PFSK-1 (cell line): ENCODE measurements around the gene GARIN1A.

Experiments
- FOXP2 ChIP-seq: optimal IDR thresholded peaks from 2 replicates; pipeline ENCODE3; 2011; ENCODE audit warnings: borderline replicate concordance, control low read depth, inconsistent platforms; ENCODE audit not compliant: insufficient read depth; ENCODE audit errors: extremely low read length, extremely low read depth
- POLR2AphosphoS5 ChIP-seq: IDR thresholded peaks from 2 replicates; pipeline ENCODE4 v1.6.1; 2012; ENCODE audit warnings: low read depth, mild to moderate bottlenecking, control low read depth, low read length, moderate library complexity
- SIN3A ChIP-seq: IDR thresholded peaks from 2 replicates; pipeline ENCODE4 v1.6.1; 2012; ENCODE audit warnings: mild to moderate bottlenecking, low read length, moderate library complexity, borderline replicate concordance; ENCODE audit not compliant: insufficient read depth
- TAF1 ChIP-seq: IDR thresholded peaks from 2 replicates; pipeline ENCODE4 v1.6.1; 2012; ENCODE audit warnings: low read length, control low read depth, borderline replicate concordance; ENCODE audit not compliant: insufficient read depth
- TF ChIP-seq, protein P1 (sequence below), 2 experiments: IDR thresholded peaks; 2 replicates each; pipeline versions ENCODE4 v1.6.1 to v1.8.0; 2011 to 2012; ENCODE audit warnings: low read depth in 2 of 2, low read length in 2 of 2, control low read depth in 1 of 2, inconsistent platforms in 1 of 2, mild to moderate bottlenecking in 1 of 2, moderate library complexity in 1 of 2; ENCODE audit not compliant: insufficient read depth in 1 of 2

The GARIN1A gene

DNA sequence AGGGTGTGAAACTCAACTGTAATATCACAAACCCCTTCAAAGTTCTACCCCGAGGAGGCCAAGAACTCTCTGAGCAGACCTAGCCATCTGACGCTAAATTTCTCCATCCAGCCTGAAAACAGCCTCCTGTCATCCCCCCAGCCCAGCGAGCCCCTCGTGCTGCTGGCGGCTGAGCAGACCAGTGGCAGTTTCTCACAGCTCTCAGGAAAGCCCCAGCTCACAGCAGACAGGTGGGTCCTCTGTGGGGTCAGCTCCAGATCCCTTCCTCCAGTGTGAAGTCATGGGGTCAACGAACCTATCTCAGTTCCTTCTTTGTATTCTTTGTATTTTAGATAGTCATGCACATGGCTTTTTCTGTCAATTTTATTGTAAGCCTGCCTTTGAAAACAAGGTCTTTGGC lies 7.8 kb downstream of the GARIN1A start:
- TF ChIP-seq FOXP2, result no peak
- no peak for TF ChIP-seq POLR2AphosphoS5
- TF ChIP-seq, protein P1, sequence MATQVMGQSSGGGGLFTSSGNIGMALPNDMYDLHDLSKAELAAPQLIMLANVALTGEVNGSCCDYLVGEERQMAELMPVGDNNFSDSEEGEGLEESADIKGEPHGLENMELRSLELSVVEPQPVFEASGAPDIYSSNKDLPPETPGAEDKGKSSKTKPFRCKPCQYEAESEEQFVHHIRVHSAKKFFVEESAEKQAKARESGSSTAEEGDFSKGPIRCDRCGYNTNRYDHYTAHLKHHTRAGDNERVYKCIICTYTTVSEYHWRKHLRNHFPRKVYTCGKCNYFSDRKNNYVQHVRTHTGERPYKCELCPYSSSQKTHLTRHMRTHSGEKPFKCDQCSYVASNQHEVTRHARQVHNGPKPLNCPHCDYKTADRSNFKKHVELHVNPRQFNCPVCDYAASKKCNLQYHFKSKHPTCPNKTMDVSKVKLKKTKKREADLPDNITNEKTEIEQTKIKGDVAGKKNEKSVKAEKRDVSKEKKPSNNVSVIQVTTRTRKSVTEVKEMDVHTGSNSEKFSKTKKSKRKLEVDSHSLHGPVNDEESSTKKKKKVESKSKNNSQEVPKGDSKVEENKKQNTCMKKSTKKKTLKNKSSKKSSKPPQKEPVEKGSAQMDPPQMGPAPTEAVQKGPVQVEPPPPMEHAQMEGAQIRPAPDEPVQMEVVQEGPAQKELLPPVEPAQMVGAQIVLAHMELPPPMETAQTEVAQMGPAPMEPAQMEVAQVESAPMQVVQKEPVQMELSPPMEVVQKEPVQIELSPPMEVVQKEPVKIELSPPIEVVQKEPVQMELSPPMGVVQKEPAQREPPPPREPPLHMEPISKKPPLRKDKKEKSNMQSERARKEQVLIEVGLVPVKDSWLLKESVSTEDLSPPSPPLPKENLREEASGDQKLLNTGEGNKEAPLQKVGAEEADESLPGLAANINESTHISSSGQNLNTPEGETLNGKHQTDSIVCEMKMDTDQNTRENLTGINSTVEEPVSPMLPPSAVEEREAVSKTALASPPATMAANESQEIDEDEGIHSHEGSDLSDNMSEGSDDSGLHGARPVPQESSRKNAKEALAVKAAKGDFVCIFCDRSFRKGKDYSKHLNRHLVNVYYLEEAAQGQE (IDR thresholded peaks at IDR 0.05; ENCODE audit: insufficient read depth in 1 of 2, low read depth in 2 of 2, low read length in 2 of 2), result no peak
- no peak for TF ChIP-seq SIN3A
- TF ChIP-seq TAF1, result no peak

DNA sequence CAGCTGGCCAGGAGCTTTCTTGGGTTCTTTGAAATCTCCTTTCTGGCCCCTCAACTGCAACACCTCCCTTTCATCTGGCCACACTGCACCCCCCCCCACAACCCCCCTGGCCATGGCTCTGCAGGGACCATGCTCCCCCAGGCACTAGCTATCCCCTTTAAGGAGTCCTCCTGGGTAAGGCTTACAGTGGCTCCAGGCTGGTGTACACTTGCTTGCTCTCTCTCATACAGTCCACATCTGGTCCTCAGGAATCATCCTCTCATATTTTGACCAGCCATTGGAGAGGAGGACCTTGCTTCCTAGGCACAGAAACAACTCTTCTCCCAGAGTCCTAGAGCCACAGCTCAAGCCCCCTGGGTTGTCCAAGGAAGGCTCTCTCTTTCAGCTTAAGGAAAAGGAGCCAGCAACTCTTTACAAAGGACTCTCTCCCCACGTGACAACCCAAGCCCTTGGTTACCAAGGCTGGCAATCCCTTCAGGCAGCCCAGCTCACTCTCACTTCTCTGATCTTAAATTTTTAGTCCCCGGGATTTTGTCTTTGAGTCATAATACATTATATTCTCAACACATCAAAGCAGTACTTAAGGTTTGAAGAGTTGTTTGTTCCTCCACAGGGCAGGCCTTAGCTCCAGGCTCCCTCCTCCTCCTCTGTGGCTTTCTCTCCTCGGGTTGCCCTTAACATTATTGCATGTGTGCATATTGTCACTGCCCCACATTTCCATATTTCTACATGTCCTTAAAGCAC lies 9.9 kb downstream of the GARIN1A start:
- TF ChIP-seq SIN3A, result no peak
- no peak for TF ChIP-seq POLR2AphosphoS5
- TF ChIP-seq TAF1, result no peak
- TF ChIP-seq FOXP2, result no peak
- TF ChIP-seq, protein P1 (IDR thresholded peaks at IDR 0.05; ENCODE audit: insufficient read depth in 1 of 2, low read depth in 2 of 2, low read length in 2 of 2), result no peak

DNA sequence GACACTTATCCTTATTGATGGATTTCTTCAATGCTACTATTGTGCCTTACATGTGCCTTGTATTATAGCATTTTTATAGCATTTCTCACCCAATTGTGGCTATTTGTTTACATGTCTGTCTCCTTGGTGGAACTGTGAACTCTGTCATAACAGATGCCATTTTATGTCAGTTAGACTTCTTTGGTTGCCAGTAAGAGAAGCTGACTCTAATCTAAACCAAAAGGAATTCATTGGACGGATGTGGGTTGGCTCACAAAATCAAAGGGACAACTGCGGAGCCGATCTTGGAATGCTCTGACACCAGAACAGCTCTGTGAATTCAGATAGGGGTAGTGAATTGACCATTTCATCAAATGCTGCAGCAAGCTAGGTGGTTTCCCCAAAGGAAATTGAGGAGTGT lies 15.0 kb downstream of the GARIN1A start:
- TF ChIP-seq POLR2AphosphoS5 (no peak), TAF1 (no peak), FOXP2 (no peak), SIN3A (no peak)
- TF ChIP-seq, protein P1 (IDR thresholded peaks at IDR 0.05; ENCODE audit: insufficient read depth in 1 of 2, low read depth in 2 of 2, low read length in 2 of 2), result no peak

DNA sequence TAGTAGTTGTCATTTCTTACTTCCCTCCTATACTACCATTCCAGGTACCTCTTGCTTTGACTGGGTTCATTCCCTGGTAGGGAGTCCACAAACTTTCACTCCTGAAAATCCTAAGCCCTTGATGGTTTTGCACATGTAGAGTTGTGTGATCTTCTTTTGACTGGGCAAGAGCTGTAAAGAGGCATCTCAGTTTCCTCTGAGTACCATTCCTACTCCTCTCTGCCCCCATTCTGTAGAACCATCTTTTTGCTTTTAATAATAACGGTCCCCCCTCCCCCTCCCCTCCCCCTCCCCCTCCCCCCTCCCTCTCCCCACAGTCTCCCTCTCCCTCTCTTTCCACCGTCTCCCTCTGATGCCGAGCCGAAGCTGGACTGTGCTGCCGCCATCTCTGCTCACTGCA lies 16.4 kb downstream of the GARIN1A start:
- TF ChIP-seq SIN3A (no peak), FOXP2 (no peak), TAF1 (no peak), POLR2AphosphoS5 (no peak)
- TF ChIP-seq, protein P1 (IDR thresholded peaks at IDR 0.05; ENCODE audit: insufficient read depth in 1 of 2, low read depth in 2 of 2, low read length in 2 of 2), result no peak
